ENCODE measurements around the gene MDK. TPM values are rescaled to one million over a fixed set of nuclear protein-coding genes. Genes with fewer than 3 reads are reported as not detected.

MDK gene
- total and polyA plus RNA-seq, 2 of the 13 experiments (the other 11 are each of a cell fraction or from before 2014, with no cell fraction given): 312 to 407 TPM

DNA sequence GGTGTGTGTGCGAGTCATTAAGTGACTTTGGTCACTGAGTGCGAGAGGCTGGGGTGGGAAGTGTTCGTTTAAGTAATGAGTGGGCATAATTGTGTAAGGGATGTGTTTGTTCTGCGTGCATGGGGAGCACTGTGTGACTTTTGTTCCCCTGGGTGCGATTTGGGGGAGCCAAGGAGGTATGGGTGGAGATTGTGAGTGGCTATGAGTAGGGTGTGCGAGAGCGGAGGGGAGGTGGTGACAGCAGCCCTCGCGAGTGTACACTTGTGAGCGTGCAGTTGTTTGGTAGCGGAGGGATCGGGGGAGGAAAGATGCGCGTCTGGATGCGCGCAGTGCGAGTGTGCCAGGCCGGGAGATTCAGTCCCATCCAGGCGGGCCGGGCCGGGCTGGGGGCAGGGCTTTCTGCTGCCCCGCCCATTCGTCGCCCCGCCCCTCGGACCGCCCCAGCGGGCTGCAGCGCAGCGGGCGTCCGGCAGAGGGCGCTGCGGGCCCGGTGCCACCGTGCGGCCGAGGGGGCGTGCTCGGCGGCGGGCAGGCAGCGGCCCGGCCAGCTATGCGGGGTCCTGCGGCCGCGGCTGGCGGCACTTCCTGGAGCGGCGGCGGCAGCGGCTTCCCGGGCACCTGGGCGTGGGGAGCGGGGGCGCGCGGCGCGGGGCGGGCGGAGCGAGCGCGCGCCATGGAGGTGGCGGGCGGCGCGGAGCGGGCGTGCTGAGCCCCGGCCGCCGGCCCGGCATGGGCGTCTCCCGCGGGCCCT is 34.4 kb upstream of the MDK start, which contains the start of gene DGKZ (continued):
- TF ChIP-seq, protein P1, sequence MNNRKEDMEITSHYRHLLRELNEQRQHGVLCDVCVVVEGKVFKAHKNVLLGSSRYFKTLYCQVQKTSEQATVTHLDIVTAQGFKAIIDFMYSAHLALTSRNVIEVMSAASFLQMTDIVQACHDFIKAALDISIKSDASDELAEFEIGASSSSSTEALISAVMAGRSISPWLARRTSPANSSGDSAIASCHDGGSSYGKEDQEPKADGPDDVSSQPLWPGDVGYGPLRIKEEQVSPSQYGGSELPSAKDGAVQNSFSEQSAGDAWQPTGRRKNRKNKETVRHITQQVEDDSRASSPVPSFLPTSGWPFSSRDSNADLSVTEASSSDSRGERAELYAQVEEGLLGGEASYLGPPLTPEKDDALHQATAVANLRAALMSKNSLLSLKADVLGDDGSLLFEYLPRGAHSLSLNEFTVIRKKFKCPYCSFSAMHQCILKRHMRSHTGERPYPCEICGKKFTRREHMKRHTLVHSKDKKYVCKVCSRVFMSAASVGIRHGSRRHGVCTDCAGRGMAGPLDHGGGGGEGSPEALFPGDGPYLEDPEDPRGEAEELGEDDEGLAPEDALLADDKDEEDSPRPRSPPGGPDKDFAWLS (CRISPR knock-in tag; IDR thresholded peaks at IDR 0.05; ENCODE audit: borderline replicate concordance): no peak
- TF ChIP-seq ZNF737 (CRISPR knock-in tag; IDR thresholded peaks at IDR 0.05; ENCODE audit: borderline replicate concordance): no peak
- no peak for TF ChIP-seq ATAD3A (CRISPR knock-in tag; IDR thresholded peaks at IDR 0.05)
- no peak for TF ChIP-seq ZNF605 (CRISPR knock-in tag; IDR thresholded peaks at IDR 0.05)
- TF ChIP-seq FOXM1 (CRISPR knock-in tag; IDR thresholded peaks at IDR 0.05): no peak
- TF ChIP-seq GTF2F1 (IDR thresholded peaks at IDR 0.05; ENCODE audit: low read length): no peak
- TF ChIP-seq ZNF775 (CRISPR knock-in tag; IDR thresholded peaks at IDR 0.05; ENCODE audit: borderline replicate concordance): no peak
- TF ChIP-seq ZNF792 (CRISPR knock-in tag; IDR thresholded peaks at IDR 0.05): no peak
- TF ChIP-seq, protein P2, sequence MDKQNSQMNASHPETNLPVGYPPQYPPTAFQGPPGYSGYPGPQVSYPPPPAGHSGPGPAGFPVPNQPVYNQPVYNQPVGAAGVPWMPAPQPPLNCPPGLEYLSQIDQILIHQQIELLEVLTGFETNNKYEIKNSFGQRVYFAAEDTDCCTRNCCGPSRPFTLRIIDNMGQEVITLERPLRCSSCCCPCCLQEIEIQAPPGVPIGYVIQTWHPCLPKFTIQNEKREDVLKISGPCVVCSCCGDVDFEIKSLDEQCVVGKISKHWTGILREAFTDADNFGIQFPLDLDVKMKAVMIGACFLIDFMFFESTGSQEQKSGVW (CRISPR knock-in tag; IDR thresholded peaks at IDR 0.05; ENCODE audit: borderline replicate concordance): no peak
- no peak for TF ChIP-seq ZNF263 (CRISPR knock-in tag; IDR thresholded peaks at IDR 0.05)
- TF ChIP-seq, protein P3, sequence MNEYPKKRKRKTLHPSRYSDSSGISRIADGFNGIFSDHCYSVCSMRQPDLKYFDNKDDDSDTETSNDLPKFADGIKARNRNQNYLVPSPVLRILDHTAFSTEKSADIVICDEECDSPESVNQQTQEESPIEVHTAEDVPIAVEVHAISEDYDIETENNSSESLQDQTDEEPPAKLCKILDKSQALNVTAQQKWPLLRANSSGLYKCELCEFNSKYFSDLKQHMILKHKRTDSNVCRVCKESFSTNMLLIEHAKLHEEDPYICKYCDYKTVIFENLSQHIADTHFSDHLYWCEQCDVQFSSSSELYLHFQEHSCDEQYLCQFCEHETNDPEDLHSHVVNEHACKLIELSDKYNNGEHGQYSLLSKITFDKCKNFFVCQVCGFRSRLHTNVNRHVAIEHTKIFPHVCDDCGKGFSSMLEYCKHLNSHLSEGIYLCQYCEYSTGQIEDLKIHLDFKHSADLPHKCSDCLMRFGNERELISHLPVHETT (CRISPR knock-in tag; conservative IDR thresholded peaks at IDR 0.05): peak; percentile 68; the same call in 1 of the 2 replicates
- no peak for TF ChIP-seq CENPBD1 (CRISPR knock-in tag; IDR thresholded peaks at IDR 0.05; ENCODE audit: borderline replicate concordance, low read depth)
- no peak for TF ChIP-seq NBN (conservative IDR thresholded peaks at IDR 0.05)
- TF ChIP-seq ZBTB7A (CRISPR knock-in tag; IDR thresholded peaks at IDR 0.05): no peak
- TF ChIP-seq, protein P4, sequence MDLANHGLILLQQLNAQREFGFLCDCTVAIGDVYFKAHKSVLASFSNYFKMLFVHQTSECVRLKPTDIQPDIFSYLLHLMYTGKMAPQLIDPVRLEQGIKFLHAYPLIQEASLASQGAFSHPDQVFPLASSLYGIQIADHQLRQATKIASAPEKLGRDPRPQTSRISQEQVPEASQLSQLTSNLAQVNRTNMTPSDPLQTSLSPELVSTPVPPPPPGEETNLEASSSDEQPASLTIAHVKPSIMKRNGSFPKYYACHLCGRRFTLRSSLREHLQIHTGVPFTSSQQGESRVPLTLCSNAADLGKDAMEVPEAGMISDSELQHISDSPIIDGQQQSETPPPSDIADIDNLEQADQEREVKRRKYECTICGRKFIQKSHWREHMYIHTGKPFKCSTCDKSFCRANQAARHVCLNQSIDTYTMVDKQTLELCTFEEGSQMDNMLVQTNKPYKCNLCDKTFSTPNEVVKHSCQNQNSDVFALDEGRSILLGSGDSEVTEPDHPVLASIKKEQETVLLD (CRISPR knock-in tag; IDR thresholded peaks at IDR 0.05; ENCODE audit: low read depth): peak; percentile 94
- no peak for TF ChIP-seq CBFB (CRISPR knock-in tag; IDR thresholded peaks at IDR 0.05)
- TF ChIP-seq ZNF430 (CRISPR knock-in tag; IDR thresholded peaks at IDR 0.05): no peak
- TF ChIP-seq, protein P5, sequence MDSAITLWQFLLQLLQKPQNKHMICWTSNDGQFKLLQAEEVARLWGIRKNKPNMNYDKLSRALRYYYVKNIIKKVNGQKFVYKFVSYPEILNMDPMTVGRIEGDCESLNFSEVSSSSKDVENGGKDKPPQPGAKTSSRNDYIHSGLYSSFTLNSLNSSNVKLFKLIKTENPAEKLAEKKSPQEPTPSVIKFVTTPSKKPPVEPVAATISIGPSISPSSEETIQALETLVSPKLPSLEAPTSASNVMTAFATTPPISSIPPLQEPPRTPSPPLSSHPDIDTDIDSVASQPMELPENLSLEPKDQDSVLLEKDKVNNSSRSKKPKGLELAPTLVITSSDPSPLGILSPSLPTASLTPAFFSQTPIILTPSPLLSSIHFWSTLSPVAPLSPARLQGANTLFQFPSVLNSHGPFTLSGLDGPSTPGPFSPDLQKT (CRISPR knock-in tag; IDR thresholded peaks at IDR 0.05; ENCODE audit: borderline replicate concordance): no peak
- no peak for TF ChIP-seq ZNF672 (CRISPR knock-in tag; IDR thresholded peaks at IDR 0.05)
- peak; percentile 40 for TF ChIP-seq STAG1 (CRISPR knock-in tag; IDR thresholded peaks at IDR 0.05)
- 0 out of 2 replicates have a peak, but pooled peaks have one; percentile 55 for TF ChIP-seq RBFOX2 (IDR thresholded peaks at IDR 0.05; ENCODE audit: low read depth, low read length)
- TF ChIP-seq ZBTB1 (CRISPR knock-in tag; IDR thresholded peaks at IDR 0.05; ENCODE audit: borderline replicate concordance): no peak
- no peak for TF ChIP-seq TBL1XR1 (IDR thresholded peaks at IDR 0.05; ENCODE audit: borderline replicate concordance, low read length, partially characterized antibody)
- TF ChIP-seq SOX6 (IDR thresholded peaks at IDR 0.05): no peak
- no peak for TF ChIP-seq SOX6 (CRISPR knock-in tag; IDR thresholded peaks at IDR 0.05)

Measured in HepG2 (cell line).